NCI-H1436 (cell line): Measurements from ENCODE around the gene LSAMP.

ENCODE experiments used
- DNase-seq: peaks from one replicate; lab custom pipeline; 2025; lab: John Stamatoyannopoulos, UW

Gene LSAMP

GRCh38 chr3:116429479-116430269 lies 15.6 kb downstream of the LSAMP start:
- DNase-seq: no peak

GRCh38 chr3:116426036-116426435 lies 19.3 kb downstream of the LSAMP start:
- no peak for DNase-seq

GRCh38 chr3:116425126-116425525 lies 20.2 kb downstream of the LSAMP start:
- peak; percentile 20 for DNase-seq

- no peak for DNase-seq
These were observed 21.3 kb downstream of the LSAMP start for GRCh38 chr3:116423945-116424344.

- peak; percentile 79 for DNase-seq
These were observed 21.9 kb downstream of the LSAMP start for GRCh38 chr3:116423374-116423773.

- no peak for DNase-seq
These were observed 28.1 kb downstream of the LSAMP start for GRCh38 chr3:116417151-116417550.

- peak; percentile 18 for DNase-seq
These were observed 32.0 kb downstream of the LSAMP start for GRCh38 chr3:116413319-116413718.

GRCh38 chr3:116408473-116408872 lies 36.8 kb downstream of the LSAMP start:
- no peak for DNase-seq

GRCh38 chr3:116405231-116405630 lies 40.1 kb downstream of the LSAMP start:
- no peak for DNase-seq

- DNase-seq: no peak
These were observed 45.5 kb downstream of the LSAMP start for GRCh38 chr3:116399701-116400226.

GRCh38 chr3:116394365-116394764 lies 50.9 kb downstream of the LSAMP start:
- peak; percentile 86 for DNase-seq

- no peak for DNase-seq
These were observed 52.1 kb downstream of the LSAMP start for GRCh38 chr3:116393199-116393598.

GRCh38 chr3:116392291-116392690 lies 53.0 kb downstream of the LSAMP start:
- DNase-seq: no peak

GRCh38 chr3:116391296-116392201 lies 53.7 kb downstream of the LSAMP start:
- no peak for DNase-seq

GRCh38 chr3:116390318-116390717 lies 55.0 kb downstream of the LSAMP start:
- DNase-seq: no peak

GRCh38 chr3:116388867-116389385 lies 56.4 kb downstream of the LSAMP start:
- DNase-seq: no peak

- no peak for DNase-seq
These were observed 59.1 kb downstream of the LSAMP start for GRCh38 chr3:116386168-116386567.

- no peak for DNase-seq
These were observed 60.6 kb downstream of the LSAMP start for GRCh38 chr3:116384717-116385116.

GRCh38 chr3:116378077-116378476 lies 67.2 kb downstream of the LSAMP start:
- no peak for DNase-seq

GRCh38 chr3:116374901-116375300 lies 70.4 kb downstream of the LSAMP start:
- no peak for DNase-seq

- DNase-seq: no peak
These were observed 77.4 kb downstream of the LSAMP start for GRCh38 chr3:116367761-116368395.

GRCh38 chr3:116356056-116356455 lies 89.2 kb downstream of the LSAMP start:
- DNase-seq: no peak
